ENCODE results near the gene ELMO1.

The ELMO1 gene

GRCh38 chr7:37399876-37400421 lies 48.7 kb downstream of the ELMO1 start:
- DNase-seq, result no peak

GRCh38 chr7:37398403-37398802 lies 50.3 kb downstream of the ELMO1 start:
- DNase-seq, result no peak

GRCh38 chr7:37395618-37396259 lies 52.9 kb downstream of the ELMO1 start:
- DNase-seq, result no peak

GRCh38 chr7:37394158-37394557 lies 54.5 kb downstream of the ELMO1 start:
- DNase-seq, result no peak

GRCh38 chr7:37393476-37393875 lies 55.2 kb downstream of the ELMO1 start:
- no peak for DNase-seq

- DNase-seq, result no peak
Measured at GRCh38 chr7:37392673-37393017, 56.0 kb downstream of the ELMO1 start.

GRCh38 chr7:37391791-37392672 lies 56.6 kb downstream of the ELMO1 start:
- DNase-seq, result no peak

GRCh38 chr7:37390114-37390513 lies 58.5 kb downstream of the ELMO1 start:
- DNase-seq, result no peak

- no peak for DNase-seq
Measured at GRCh38 chr7:37388811-37389210, 59.9 kb downstream of the ELMO1 start.

- DNase-seq, result no peak
Measured at GRCh38 chr7:37385787-37386186, 62.9 kb downstream of the ELMO1 start.

- no peak for DNase-seq
Measured at GRCh38 chr7:37382546-37383088, 66.0 kb downstream of the ELMO1 start.

GRCh38 chr7:37380831-37381230 lies 67.8 kb downstream of the ELMO1 start:
- DNase-seq, result no peak

- DNase-seq, result no peak
Measured at GRCh38 chr7:37379546-37380277, 69.0 kb downstream of the ELMO1 start.

- no peak for DNase-seq
Measured at GRCh38 chr7:37377231-37377630, 71.4 kb downstream of the ELMO1 start.

GRCh38 chr7:37376386-37376785 lies 72.3 kb downstream of the ELMO1 start:
- no peak for DNase-seq

- no peak for DNase-seq
Measured at GRCh38 chr7:37372750-37373149, 75.9 kb downstream of the ELMO1 start.

- DNase-seq, result no peak
Measured at GRCh38 chr7:37371755-37372154, 76.9 kb downstream of the ELMO1 start.

- DNase-seq, result no peak
Measured at GRCh38 chr7:37369906-37370305, 78.8 kb downstream of the ELMO1 start.

GRCh38 chr7:37368540-37368939 lies 80.1 kb downstream of the ELMO1 start:
- DNase-seq, result no peak

GRCh38 chr7:37367010-37367409 lies 81.7 kb downstream of the ELMO1 start:
- no peak for DNase-seq

GRCh38 chr7:37366445-37366844 lies 82.2 kb downstream of the ELMO1 start:
- no peak for DNase-seq

- no peak for DNase-seq
Measured at GRCh38 chr7:37365405-37365804, 83.3 kb downstream of the ELMO1 start.

- no peak for DNase-seq
Measured at GRCh38 chr7:37364856-37365255, 83.8 kb downstream of the ELMO1 start.
